Peyer's patch (tissue), 4 donors: ENCODE results near the gene RAB3GAP1. TPM values are rescaled to one million over a fixed set of nuclear protein-coding genes. Genes with fewer than 3 reads are reported as not detected.
"Not testable (repeated sequence)": the region's sequence is repeated elsewhere in the genome, so short reads cannot be mapped to it uniquely, and the experiment has no call there.

Source experiments
- DNase-seq, 3 donors: peaks; one replicate each; pipeline ENCODE4 v3.0.0-alpha.2; 2017 to 2019
- H3K27ac ChIP-seq, 4 donors: fragments of 200-600 bp; sonication (generic); one replicate each; pipeline ENCODE4 v1.5.1; 2016 to 2019
- H3K27me3 ChIP-seq, 2 donors: fragments of 200-600 bp; sonication (generic); one replicate each; pipeline ENCODE4 v1.5.1; 2019
- H3K36me3 ChIP-seq, 3 donors: fragments of 200-600 bp; sonication (generic); one replicate each; pipeline ENCODE4 v1.5.1; 2016 to 2019
- H3K4me1 ChIP-seq, 4 donors: fragments of 200-600 bp; sonication (generic); one replicate each; pipeline ENCODE4 v1.5.1; 2016 to 2019
- H3K4me3 ChIP-seq, 4 donors: fragments of 200-600 bp; sonication (generic); 1 replicate in 3 of 4; 2 replicates in 1 of 4; pipeline ENCODE4 v1.5.1; 2016 to 2019; ENCODE audit warnings: mild to moderate bottlenecking in 1 of 4
- H3K9me3 ChIP-seq, 4 donors: fragments of 200-600 bp; sonication (generic); one replicate each; pipeline ENCODE4 v1.5.1; 2016 to 2019; ENCODE audit warnings: mild to moderate bottlenecking in 1 of 4
- CTCF ChIP-seq, 6 experiments: fragments of 450-650 bp in 4 of 6; fragments of 200-600 bp in 2 of 6; sonication (generic) in 1 of 6; IDR thresholded peaks; one replicate each; pipeline ENCODE4 v1.5.1; 2017 to 2019; ENCODE audit warnings: antibody characterized with exemption in 6 of 6, mild to moderate bottlenecking in 3 of 6, moderate library complexity in 1 of 6
- POLR2A ChIP-seq, 2 donors: fragments of 450-650 bp; IDR thresholded peaks; one replicate each; pipeline ENCODE4 v1.5.1; 2017; ENCODE audit warnings: antibody characterized with exemption in 2 of 2, mild to moderate bottlenecking in 2 of 2, moderate library complexity in 2 of 2
- total RNA-seq, 4 donors: library from RNA; depleted of rRNA; stranded (reverse); fragments of >200 nt; gene quantifications; one replicate each; pipeline ENCODE4 v1.1.0, GENCODE V29; 2016

Gene RAB3GAP1
- total RNA-seq, 4 donors from 2014 or later = 34.5 to 89.1 (median 43.0) TPM

GRCh38 chr2:135113322-135113721 is 61.2 kb downstream of the RAB3GAP1 start:
- Histone ChIP-seq H3K36me3 (peaks cover 0 to 35% (median 0%) of the 10 kb centered on the region in 3 donors), H3K27ac (no peak overlapping the region), H3K27me3 (no peaks in the 10 kb centered on the region), H3K4me3 (no peak overlapping the region), H3K9me3 (no peaks in the 10 kb centered on the region), H3K4me1 (no peaks in the 10 kb centered on the region)
- no peak for TF ChIP-seq CTCF (IDR thresholded peaks at IDR 0.05)
- no peak for TF ChIP-seq POLR2A (IDR thresholded peaks at IDR 0.05)
- no peak for DNase-seq

- Histone ChIP-seq H3K4me3 (no peak overlapping the region), H3K4me1 (no peaks in the 10 kb centered on the region), H3K36me3 (peaks cover 0 to 18% (median 0%) of the 10 kb centered on the region in 3 donors), H3K9me3 (no peaks in the 10 kb centered on the region), H3K27me3 (no peaks in the 10 kb centered on the region), H3K27ac (no peak overlapping the region)
- no peak for DNase-seq
- TF ChIP-seq CTCF (IDR thresholded peaks at IDR 0.05) = no peak
- no peak for TF ChIP-seq POLR2A (IDR thresholded peaks at IDR 0.05)
Observed at GRCh38 chr2:135119582-135119981, 67.5 kb downstream of the RAB3GAP1 start.

GRCh38 chr2:135121016-135121657 is 69.0 kb downstream of the RAB3GAP1 start:
- TF ChIP-seq POLR2A (IDR thresholded peaks at IDR 0.05) (no peak), CTCF (IDR thresholded peaks at IDR 0.05) (no peak)
- no peak for DNase-seq
- Histone ChIP-seq H3K27me3 (no peaks in the 10 kb centered on the region), H3K27ac (no peak overlapping the region), H3K9me3 (no peaks in the 10 kb centered on the region), H3K4me3 (no peak overlapping the region), H3K36me3 (peaks cover 0 to 22% (median 0%) of the 10 kb centered on the region in 3 donors), H3K4me1 (no peaks in the 10 kb centered on the region)

GRCh38 chr2:135121658-135122039 is 69.6 kb downstream of the RAB3GAP1 start:
- H3K36me3 ChIP-seq = peaks cover 0 to 27% (median 0%) of the 10 kb centered on the region in 3 donors
- not testable (repeated sequence) for H3K4me1 ChIP-seq, DNase-seq, H3K27me3 ChIP-seq, H3K9me3 ChIP-seq, H3K4me3 ChIP-seq, H3K27ac ChIP-seq

- Histone ChIP-seq H3K4me3 (no peak overlapping the region), H3K4me1 (no peaks in the 10 kb centered on the region), H3K36me3 (peaks cover 0 to 59% (median 0%) of the 10 kb centered on the region in 3 donors), H3K9me3 (no peaks in the 10 kb centered on the region), H3K27ac (no peak overlapping the region), H3K27me3 (no peaks in the 10 kb centered on the region)
- no peak for DNase-seq
- no peak for TF ChIP-seq POLR2A (IDR thresholded peaks at IDR 0.05)
- TF ChIP-seq CTCF (IDR thresholded peaks at IDR 0.05) = no peak
Observed at GRCh38 chr2:135124924-135125886, 73.1 kb downstream of the RAB3GAP1 start.

- TF ChIP-seq CTCF (IDR thresholded peaks at IDR 0.05) (no peak), POLR2A (IDR thresholded peaks at IDR 0.05) (no peak)
- Histone ChIP-seq H3K9me3 (no peaks in the 10 kb centered on the region), H3K36me3 (peaks cover 0 to 66% (median 0%) of the 10 kb centered on the region in 3 donors), H3K27me3 (no peaks in the 10 kb centered on the region), H3K4me3 (no peak overlapping the region), H3K27ac (no peak overlapping the region), H3K4me1 (no peaks in the 10 kb centered on the region)
- DNase-seq = no peak
Observed at GRCh38 chr2:135125940-135126339, 73.8 kb downstream of the RAB3GAP1 start.
